HG02852 (cell line): ENCODE data around the gene HOXC11.

Experiments used
- ATAC-seq: cut with Tn5 transposase; IDR thresholded peaks from one replicate; pipeline ENCODE4 v1.9.1; 2021; ENCODE audit warnings: mild to moderate bottlenecking, moderate library complexity; ENCODE audit not compliant: unreplicated experiment

HOXC11 gene

DNA sequence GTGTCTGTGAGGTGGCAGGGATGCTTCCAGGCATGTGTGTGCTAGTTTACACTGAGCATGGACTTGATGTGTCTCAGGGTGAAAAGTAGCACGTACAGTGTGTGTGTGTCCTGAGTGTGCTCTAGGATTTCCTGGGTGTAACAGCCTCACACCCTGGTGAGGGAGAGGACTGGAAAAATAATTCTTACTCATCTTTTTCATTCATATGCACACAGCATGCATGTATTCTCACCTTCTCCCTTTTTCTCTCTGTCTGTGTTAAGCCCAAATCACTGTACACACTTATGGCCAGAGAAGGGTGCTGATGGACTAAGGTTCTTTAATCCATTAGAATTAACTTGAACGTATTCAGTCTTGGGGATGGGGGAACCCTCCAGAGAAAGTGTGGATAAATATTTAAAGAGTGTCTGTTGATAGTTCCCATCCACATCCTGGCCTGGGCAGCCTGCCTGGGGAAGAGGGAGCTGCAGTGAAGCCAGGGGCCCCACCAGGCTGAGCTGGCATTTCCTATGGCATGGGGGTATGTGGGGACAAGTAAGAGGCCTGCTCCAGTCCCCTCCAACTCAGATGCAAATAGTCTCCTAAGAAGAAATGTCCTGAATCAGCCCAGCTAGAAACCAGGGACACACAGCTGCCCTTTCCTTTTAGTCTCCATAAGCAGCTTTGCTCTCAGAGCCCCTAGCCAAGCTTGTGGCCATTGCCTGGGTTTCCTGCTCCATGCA is 34.8 kb downstream of the HOXC11 start:
- no peak for ATAC-seq

DNA sequence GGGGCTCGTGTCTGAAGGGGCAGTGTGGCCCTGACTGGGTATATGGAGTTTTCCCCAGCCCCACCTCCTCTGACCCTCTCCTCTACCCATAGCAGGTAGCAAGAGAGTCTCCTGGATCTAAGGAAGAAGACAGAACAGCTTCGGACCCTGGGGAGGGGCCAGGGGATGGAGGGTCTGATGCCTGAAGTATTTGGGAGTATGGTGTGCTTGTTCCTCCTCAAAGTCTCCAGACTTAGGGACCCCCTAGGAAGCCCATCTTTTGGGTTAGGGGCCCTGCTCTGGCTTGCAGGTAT is 35.3 kb downstream of the HOXC11 start:
- ATAC-seq, result no peak

DNA sequence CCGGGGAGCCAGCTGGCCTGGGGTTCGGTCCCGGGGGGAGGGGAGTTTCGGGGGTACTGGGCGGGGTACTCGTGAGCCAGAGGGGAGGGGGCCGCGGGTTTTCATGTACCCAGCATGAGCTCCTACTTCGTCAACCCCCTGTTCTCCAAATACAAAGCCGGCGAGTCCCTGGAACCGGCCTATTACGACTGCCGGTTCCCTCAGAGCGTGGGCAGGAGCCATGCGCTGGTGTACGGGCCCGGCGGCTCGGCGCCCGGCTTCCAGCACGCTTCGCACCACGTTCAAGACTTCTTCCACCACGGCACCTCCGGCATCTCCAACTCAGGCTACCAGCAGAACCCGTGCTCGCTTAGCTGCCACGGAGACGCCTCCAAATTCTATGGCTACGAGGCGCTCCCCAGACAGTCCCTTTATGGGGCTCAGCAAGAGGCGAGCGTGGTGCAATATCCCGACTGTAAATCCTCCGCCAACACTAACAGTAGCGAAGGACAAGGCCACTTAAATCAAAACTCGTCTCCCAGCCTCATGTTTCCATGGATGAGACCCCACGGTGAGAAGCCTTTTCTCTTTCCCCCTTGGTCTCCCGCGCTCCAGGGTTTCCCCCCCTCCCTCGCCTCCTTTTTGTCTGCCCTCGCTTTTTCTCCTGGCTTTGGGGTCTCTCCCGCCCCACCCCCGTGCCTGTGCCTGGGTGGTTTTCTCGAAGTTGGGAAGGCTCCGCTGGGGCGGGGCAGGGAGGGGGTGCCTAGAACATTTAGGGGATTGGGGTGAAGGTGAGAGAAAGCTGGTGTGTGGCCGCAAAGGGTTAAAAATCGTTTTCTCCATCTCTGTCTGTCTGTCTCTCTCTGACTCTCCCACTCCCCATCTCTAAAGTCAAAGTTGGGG is 36.5 kb downstream of the HOXC11 start:
- ATAC-seq, result no peak

DNA sequence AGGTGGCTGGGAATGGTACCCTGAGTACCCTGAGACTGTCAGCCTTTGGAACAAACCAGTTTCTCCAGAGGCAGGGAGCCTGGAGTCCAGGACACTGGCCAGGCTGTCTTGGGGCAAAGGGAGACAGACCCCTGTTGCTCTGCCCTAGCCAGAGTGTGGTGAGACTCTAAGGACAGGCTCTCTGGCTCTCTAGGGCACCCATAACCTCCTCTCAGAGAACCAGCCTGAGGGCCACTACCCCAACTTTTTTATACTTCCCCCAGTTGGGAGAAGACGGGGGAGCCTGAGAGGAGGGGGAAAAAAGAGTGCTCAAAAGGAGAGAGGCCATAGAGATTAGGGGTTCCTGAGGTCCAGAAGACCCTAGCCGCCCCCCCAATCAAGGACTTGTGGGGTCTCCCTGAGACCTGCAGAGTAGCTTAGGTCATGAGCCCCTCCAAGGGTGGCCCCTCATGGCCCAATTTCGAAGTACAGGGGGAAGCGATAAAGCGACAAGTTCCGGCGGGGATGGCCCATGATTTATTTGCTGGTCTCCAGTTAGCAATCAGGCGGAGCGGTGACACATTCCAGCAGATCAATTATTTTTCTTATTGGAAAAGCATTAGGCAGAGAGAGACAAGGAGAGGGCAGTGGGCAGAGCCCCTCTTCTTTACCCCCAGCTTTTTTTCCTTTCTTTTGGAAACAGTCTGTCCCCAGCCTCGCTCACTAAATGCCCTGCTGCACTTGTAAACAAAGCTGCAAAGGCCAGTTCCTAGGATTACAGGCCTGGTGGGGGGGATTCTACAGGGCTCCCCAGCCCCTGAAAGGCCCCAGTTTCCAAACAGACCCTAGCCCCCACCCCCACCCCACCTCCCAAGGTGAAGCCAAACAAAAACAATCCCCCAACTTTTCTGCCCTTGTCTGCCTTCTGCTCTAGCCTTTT is 37.4 kb downstream of the HOXC11 start:
- no peak for ATAC-seq

DNA sequence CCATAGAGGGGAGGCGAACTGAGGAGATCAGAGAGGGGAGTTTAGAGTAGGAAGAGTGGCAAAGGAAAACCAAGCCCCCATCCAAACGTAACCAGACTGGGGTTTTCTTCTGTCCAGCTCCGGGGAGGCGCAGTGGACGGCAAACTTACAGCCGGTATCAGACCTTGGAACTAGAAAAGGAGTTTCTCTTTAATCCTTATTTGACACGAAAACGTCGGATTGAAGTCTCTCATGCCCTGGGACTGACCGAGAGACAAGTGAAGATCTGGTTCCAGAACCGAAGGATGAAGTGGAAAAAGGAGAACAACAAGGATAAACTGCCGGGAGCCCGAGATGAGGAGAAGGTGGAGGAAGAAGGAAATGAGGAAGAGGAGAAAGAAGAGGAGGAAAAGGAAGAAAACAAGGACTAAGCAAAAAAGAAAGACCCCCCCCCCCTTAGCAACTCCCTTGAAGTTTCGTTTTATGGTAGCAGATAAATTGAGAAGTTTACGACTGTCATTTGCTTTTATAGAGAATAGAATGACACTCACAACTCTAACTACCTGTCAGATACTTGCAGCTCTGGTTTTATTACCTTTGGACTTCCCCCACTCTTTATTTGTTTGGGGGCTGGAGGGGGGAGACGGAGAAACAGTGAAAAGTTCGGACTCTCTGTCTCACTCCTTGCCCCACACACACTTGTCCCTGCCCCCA is 38.2 kb downstream of the HOXC11 start:
- no peak for ATAC-seq

DNA sequence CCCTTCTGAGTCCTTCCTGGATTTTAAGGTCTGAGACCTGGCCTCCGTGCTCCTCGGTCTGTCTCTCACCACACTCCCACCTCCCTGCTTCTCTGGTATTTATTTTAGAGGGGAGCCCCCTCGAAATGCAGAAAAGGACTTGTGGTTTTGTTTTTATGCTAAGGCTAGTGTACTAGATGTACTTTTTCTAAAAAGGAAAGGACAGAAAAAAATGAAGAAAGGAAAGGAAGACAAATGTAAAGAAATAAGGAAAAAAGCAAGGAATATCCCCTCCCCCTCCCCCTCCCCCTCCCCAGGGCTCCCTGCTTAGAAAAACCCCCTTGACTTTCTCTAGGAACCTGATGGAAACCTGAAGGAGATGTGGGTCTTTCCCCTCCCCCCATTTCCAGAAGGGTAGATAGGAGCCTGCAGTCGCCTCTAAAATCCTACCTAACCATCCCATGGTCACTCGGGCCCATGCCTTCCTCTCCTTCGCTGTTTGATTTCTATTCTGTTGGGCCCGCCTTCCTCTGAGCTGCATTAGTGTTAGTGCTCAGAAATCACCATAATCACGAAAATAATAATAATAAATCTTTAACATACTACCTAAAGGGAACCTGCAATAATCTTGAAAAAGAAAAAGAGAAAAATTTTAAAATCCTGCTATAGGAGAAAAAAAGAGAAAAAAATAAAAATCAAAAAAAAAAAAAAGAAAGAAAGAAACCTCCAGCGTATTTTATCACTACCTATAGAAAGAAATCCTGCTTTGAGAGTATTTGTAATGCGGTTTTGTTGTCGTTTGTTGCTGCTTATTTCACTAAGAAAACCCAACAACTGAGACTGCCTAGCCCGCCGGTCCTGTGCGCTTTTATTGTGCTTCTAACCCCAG is 39.0 kb downstream of the HOXC11 start:
- no peak for ATAC-seq

DNA sequence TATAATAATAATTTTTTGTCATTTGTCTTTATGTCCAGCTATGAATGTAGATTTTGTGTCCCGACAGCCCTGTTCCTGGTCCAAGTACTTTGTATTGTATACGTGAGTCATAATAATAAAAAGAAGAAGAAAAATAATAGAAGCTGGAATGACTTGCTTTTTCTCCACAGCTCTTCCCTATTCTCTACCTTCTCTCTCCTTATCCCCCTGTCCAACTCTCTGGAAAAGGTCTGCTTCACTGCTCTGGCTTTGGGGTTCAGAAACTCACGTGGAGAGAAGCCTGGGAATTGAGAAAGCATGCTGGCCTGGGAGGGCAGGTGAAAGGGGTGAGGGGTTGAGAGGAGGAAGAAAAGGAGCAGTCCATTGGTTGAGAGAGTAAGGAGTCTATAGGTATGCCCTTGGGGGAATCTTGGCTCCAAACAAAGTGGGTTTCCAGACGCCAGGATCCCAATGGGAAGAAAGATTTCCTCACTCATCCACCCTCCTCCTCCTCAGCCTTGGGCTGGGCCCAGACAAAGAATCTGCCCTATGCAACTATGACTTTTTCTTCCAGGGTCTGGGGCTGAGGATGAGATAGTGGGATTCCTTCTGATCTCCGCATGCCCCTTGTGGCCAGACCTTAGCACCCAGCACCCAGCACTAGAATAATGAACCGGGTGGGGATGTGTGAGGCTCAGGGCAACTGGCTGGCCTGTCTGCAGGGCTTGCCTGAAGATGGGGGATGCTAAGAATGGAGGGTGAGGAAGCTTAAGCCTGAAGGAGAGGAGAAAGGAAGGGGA is 39.9 kb downstream of the HOXC11 start:
- ATAC-seq, result no peak

DNA sequence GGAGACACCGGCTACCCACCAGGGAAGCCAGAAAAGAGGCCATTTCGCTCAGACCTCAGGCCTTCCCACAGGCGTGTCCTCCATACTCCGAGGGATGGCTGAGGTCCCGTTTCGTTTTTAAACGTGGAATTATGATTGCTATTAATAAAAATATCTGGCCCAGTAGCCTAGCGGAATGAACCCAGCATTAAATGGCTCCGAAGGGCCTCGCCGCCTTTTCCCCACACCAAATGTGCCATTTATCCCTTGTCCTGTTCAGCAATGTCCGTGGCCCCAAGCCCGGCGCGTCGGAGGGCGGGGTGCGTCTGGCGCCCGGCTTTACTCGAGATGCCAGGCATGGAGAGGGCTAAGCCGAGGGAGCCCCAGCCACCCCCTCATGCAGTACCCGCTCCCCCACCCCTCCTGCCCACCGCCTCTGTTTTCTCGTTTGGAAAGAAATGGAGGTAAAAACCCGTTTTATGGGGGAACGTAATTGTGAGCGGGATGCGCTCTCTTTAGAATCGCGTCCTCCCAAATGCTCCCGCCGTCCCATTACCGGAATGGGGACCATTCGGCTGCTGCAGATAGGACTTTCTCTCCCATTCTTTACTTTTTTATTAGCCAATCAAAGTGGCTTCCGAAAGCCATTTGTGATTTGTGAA is 41.6 kb downstream of the HOXC11 start:
- ATAC-seq, result no peak

DNA sequence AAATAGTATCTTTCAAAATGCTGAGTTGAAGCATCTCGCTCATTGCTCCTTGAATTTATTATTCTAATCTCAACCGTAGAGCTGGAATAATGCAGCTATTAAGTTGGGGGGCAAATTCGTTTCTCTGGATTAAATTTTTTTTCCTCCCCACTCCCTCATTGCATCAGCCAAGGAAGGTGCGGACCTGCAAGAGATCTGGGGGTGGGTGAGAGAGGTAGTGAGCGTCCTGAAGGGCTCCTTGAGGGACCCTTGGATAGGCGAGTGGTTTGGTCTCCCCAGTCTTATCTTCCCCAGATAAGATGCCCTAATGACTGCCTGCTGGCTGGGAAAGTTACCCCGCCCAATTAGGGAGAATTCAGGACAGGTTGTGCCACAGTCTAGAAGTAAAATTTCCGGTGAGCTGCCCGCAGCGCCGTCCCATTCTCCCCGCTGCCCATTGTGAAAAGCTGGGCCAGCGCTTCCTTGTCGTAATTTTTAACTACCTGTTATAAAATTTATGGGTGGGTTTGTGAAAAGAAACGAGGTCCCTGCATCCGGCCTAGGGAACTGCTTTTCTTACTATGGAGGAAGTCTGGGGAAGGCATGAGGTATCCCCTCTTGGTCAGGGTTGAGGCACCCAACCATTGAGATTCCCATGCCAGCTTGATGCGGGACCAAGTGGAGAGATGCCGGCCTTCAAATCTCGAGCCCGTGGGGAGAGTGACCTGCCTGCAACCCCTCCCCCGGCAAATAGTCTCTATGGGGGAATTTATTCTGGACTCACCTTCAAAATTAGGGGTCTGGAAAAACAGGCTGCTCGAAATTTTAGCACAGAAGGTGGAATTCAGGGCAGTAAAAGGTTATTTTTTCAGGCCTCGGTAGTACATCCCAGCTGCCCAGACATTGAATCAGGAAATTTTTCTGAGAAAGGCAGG is 42.3 kb downstream of the HOXC11 start:
- no peak for ATAC-seq

DNA sequence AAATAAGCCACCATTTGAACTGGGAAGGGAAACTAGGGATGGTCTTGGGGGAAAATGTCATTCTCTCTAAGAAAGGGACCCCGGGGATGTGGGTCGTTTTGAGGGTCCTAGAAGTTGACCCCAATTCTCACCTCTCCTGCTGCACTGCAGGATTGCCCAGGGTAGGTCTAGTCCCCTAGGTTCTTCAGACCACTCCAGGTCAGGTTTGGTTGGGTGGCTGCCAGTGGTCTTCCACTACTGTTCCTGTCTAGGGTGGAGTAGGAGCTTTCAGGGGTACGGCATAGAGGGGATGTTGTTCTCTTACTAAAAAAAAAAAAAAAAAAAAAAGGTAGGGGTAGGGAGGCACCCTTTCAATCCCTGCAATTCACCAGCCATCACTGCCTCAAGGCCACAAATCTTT is 43.1 kb downstream of the HOXC11 start:
- no peak for ATAC-seq

DNA sequence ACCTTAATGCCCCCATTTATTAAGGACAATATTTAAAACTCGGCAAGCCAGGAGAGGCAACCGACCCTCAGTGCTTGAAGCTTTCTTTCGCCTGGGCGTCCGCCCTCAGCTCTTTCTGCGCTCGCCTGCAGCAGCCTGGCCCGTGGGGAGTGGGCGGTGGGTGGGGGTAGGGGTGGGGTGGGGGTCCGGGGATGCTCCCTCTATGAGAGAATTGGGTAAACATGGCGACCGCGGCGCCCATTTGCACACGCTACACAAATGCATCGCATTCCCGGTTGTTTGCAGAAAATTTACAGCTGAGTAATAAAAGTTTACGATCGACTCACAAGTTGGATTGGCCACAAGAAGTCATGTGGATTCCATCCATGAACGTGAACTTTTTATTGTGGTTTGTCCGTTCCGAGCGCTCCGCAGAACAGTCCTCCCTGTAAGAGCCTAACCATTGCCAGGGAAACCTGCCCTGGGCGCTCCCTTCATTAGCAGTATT is 43.6 kb downstream of the HOXC11 start:
- no peak for ATAC-seq

DNA sequence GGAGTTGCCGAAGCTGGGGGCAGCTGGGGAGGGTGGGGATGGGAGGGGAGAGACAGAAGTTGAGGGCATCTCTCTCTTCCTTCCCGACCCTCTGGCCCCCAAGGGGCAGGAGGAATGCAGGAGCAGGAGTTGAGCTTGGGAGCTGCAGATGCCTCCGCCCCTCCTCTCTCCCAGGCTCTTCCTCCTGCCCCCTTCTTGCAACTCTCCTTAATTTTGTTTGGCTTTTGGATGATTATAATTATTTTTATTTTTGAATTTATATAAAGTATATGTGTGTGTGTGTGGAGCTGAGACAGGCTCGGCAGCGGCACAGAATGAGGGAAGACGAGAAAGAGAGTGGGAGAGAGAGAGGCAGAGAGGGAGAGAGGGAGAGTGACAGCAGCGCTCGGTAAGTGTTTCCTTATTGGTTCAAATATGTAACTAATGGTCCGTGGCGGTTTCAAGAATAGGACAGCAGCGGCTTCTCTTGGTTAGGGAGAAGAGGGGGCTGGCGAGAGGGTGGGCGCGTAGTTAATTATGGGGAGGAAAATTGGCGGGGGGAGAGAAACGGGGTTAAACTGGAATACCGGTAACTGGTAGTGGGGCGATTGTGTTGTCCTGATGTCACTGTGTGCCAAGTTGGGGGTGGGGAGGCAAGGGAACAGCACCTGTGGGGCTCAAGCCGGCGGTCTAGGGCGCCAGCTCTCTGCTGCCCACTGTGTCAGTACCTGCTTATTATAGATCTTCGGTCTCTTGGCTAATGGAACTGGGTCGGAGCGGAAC is 44.3 kb downstream of the HOXC11 start:
- peak; percentile 21 for ATAC-seq

DNA sequence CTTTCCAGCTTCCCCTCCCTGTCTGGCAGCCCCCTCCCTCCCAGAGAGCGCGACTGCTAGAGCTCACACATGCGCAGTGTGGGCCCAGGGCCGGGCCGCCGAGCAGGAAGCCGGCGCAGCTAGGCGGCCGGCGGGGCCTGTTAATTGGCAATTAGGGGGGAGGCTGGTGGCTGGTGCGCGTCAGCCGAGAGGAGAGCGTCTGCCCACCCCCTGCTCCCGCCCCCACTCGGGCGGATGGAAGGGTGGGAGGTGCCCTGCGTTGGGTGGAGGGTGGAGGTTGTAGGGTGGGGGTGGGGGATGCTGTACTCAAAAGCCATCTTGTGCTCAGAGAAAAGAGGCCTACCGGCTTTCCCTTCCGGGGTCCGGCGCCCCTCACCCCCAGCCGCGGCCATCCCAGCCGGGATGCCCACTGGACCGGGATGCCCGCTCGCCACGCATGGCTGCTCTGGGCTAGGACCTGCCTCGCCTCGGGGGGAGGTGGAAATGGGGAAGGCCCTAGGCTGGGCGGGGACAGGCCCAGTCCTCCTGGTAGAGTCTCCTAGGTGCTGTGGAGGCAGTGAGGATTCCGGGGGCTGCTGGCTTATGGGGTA is 45.0 kb downstream of the HOXC11 start:
- peak; percentile 79 for ATAC-seq

DNA sequence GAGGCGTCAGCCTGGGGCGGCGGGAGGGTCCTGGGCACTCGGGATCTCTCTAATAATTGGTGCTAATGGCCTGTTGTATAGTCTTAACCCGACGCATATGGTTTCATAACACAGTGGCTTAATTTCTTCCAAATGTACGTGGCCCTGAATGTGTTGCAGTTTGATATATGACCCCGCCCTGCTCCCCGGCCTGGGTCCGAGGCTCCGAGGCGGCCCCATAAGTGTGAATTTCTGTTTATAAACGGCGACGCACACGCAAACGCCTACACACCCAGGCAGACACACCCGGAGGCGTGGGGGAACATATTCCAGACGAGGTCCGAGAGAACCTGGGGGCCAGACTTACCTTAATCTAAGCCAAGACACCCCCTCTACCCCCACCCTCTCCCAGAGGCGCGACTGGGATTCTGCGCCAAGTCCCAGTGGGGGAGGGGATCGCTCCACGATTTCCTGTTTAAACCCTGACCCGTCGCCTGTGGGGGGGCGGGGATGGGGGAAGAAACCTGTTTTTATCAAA is 45.6 kb downstream of the HOXC11 start:
- no peak for ATAC-seq

DNA sequence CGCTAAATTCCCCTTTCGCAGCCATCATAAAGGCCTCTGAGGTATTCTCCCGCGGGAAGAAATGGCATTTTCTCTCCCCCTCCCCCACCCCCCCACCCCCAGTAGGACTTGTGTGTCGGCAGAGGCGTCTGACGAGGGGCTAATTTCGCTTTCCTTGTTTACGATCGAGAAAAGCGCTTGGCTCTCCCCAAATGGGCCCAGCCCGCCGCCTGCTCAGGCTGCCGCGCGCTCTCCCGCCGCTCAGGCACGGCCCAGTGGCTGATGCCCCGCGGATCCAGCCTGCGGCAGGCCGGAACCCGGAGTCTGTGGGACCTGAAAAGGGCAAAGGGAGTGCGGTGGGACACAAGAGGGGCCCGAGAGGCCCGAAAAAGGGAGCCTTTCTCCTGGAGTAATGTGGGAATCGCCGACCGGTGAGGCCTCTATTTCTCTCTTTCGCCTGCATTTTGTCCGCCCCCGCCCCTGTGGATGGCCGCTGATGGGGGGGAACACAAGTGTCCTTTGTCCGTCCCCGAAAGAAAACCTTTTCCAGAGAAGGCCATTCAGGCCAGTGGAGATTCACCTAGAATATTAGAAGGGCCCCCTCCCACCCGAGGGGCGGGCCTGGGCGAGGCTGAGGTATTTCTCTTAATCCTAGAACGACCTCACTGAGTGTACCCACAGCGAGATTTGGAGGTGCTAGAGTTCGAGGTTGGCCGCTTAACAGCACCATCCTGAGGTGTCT is 46.3 kb downstream of the HOXC11 start:
- ATAC-seq, result no peak
